HS-5 (cell line): Measurements from ENCODE around the gene OXER1.
"Not testable (repeated sequence)": the region's sequence is repeated elsewhere in the genome, so short reads cannot be mapped to it uniquely, and the experiment has no call there.

ENCODE experiments used
- DNase-seq: peaks from one replicate; pipeline ENCODE4 v3.0.0-alpha.2; 2012; ENCODE audit warnings: low read depth

The OXER1 gene

DNA sequence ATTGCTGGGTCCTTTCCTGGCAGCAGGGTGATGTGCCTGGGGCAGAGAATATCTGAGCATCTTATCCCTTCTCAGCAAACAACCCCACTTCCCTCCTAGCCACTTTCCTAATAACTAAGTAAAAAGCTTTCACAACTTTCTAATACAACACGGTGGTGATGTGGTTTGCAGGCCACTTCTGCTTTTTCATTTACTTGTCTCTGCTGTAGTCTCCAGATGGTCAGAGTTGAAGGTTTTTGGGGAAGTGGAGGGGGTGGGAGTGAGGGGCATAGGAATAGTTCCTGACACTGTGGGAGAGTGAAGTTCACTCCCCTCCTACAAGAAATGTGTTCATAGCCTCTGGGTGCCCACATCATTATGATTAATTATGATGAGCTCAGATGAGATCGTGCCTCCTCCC, 11.6 kb downstream of the OXER1 start:
- DNase-seq, result no peak

DNA sequence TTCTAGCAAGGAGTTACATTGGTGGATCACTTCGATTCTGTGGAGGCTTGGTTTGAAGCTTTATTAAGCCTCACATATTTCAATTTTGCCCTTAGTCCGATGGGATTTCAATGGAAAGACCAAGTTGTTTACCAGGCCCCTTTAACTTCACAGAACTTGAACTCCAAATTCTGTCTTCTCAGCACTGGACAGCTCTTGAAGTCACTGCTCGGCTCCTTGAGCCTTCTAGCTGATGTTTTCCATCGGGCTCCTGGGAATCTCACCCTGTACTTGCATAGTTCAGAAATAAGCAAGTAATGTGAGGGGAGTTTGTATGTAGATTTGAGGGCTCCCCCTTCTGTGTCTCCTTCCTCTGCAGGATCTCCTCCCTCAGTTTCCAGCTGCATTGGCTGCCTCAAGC, 15.1 kb downstream of the OXER1 start:
- no peak for DNase-seq

DNA sequence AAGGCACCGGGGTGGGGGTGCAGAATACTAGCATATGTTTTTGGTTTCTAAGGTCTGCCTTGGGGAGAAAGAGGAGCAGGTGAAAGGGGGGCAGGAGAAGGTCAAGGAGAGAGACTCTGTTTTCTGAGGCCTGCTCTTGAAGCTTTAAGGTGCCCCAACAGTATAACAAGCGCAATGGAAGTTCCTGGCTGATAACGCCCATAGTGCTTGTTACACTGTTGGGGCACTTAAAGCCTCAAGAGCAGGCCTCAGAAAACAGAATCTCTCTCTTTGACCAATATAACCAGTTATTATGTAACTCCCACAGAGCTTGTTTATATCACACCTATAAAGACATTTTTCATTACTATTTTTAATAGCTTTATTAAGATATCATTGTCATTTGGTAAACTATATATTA, 16.5 kb downstream of the OXER1 start:
- no peak for DNase-seq

DNA sequence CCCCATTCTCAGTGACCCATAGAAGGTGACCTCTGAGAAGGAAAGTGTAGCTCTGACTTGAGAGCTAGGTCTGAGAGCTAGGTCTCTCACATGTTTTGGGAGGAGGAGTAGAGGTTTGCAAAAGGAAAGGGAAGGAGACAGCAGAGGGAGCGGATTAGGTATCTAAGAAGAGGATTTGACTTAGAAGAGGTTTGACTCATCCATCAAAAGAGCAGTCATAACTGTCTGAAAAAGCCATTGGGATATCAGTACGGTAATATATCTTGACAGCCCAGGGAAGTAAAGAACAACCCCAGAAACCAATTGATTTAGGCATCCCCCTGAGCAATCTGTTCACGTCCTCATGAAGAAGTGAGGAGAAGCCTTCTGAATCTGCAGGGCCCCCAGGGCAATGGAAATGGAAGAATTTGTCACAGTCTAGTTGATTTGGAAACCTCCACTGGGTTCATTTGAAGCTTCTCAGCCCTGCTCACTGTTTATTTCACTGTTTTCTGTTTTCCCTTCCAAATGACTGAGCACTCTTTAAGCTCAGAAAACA, 19.3 kb downstream of the OXER1 start:
- DNase-seq, result no peak

DNA sequence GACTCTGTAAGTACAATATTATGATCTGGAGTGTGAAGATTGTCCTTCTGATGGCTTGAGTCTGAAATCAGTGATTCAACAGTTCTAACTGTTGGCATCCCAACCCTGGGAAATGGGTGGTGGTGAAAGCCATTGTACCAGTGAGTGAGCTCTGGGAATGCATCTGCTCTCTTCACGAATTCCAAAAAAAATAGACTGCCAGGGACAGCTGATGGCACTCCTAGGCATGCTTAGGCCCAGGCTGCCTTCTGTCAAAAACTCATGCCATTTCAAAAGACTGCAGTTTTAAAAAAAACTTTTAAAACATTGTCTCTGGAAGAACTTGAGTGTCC, 20.3 kb downstream of the OXER1 start:
- DNase-seq, result no peak

DNA sequence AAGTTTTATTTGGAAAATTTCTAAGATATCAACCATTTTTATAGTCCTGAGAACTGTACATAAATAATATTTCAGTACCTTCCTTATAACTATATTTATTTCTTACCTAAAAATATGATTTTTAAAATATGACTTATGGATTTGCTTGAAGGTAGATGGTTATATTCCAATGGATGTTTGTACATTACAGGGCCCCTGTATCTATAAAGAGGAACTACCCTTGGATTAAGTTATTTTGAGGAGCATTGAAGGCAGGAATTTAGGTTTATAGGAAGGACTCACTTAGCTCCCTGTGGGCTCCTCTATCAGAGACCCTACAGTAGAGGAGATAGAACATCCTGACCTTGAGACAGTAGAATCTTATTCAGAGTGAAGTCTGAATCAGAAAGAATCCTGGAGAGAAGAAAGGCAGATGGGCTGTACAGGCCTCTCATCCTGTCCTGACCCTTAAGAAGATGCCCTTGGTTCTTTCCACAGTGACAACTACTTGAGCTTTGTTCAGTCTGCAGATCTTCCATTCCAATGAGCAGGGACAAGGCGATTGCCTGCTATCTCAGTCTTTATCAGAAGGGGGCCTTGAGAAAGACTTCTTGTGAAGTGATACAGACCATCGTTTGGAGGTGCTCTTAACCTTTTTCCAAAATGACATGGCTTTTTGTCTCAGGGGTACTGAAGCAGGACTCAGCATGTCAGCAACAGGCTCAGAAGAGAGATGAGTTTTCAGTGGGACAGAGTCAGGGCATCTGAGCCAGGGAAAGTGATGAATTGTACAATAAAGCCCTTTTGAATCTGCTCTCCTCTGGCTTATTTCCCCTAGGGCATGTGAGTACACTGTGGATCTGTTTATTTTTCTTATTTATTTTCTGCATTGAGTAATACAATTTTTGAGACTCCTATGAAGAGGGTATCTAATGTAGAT, 20.9 kb downstream of the OXER1 start:
- DNase-seq, result no peak

DNA sequence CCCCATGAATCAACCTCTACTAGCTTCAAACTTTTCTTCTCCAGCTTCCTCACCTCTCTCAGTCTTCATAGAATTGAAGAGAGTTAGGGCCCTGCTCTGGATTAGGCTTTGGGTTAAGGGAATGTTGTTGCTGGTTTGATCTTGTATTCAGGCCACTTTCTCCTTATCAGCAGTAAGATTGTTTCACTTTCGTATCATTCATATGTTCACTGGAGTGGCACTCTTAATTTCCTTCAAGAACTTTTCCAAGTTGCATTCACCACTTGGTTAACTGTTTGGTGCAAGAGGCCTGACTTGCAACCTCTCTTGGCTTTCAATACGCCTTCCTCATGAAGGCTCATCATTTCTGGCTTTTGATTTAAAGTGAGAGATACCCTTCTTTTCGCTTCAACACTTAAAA, 22.8 kb downstream of the OXER1 start:
- DNase-seq, result no peak

DNA sequence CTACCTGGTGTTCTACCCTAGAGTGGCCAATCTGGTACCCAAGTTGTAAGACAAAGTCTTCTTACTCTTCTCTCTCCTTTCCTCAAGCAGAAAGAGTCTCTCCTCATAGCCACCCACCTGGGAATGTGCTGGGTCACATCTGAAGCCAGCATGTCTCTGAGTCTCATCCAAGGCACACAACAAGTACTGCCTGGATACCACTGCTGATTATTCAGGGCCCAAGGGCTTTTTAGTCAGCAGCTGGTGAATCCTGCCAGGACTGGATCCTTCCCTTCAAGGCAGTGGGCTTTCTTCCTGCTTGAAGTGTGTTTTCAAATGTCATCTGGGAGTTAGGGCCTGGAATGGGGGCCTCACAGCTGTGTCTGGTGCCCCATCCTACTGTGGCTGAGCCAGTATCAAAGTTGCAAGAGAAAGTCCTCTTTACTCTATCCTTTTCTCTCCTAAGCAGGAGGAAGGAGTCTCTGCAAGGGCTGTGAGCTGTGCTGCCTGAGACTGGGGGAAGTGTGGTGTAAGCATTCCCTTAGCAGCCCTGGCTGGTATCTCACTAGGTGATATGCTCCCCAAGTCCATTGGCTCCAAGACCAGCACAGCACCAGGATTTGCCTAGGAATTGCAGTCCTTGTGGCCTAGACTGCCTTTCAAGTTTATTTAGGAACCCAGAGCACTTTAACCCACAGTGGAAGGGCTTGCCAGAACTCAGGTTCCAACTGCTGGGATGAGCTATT, 27.2 kb downstream of the OXER1 start:
- DNase-seq, result no peak

DNA sequence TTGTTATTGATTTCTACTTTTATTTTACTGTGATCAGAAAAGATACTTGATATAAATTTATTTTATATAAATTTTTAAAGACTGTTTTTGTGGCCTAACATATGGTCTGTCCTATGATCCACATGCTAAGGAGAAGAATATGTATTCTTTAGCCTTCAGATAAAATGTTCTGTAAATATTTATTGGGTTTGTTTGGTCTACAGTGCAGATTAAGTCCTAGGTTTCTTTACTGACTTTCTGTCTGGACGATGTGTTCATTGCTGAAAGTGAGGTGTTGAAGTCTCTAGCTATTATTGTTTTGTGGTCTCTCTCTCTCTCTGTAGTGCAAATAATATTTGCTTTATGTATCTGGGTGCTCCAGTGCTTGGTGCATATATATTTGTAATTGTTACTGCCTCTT, 30.1 kb downstream of the OXER1 start:
- DNase-seq, result no peak

DNA sequence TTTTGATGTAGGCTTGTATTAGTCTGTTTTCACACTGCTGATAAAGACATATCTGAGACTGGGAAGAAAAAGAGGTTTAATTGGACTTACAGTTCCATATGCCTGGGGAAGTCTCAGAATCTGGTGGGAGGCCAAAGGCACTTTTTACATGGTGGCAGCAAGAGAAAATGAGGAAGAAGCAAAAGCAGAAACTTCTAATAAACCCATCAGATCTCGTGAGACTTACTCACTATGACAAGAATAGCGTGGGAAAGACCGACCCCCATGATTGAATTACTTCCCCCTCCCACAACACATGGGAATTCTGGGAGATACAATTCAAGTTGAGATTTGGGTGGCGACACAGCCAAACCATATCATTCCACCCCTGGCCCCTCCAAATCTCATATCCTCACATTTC, 32.6 kb downstream of the OXER1 start:
- DNase-seq, result not testable (repeated sequence)

DNA sequence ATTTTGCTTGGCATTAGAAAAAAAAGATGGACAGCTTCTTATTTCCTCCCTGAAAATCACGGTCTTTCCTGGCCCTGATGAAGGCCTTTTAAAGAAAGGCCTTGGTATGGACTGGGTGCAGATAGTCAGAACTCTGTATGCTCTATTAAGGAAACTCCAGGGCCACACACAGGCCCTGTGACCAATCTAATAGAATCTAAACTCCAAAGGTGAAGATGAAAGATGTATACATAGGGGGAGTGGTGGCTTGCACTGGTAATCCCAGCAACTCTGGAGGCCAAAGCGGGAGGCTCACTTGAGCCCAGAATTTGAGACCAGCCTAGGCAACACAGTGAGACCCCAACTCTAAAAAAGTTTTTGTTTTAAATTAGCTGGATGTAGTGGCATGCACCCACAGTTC, 37.3 kb downstream of the OXER1 start:
- no peak for DNase-seq

DNA sequence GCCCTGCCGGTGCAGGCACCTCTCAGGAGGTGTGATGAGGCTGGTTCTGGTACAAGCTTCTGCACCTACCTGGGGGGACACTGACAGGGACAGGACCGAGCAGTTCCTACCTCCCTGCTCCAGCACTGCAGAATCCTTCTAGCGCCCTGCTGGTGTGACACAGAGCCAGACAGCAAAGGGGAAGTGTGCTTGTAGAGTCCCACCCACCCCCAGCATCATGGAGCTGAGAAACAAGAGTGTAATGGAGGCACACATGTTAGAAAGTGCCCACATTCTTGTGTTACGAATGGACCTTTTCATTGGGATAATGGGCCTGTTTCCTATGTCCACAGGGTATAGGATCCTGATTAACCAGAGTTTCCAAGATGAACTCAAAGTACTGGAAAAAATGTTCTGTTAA, 38.3 kb downstream of the OXER1 start:
- no peak for DNase-seq

DNA sequence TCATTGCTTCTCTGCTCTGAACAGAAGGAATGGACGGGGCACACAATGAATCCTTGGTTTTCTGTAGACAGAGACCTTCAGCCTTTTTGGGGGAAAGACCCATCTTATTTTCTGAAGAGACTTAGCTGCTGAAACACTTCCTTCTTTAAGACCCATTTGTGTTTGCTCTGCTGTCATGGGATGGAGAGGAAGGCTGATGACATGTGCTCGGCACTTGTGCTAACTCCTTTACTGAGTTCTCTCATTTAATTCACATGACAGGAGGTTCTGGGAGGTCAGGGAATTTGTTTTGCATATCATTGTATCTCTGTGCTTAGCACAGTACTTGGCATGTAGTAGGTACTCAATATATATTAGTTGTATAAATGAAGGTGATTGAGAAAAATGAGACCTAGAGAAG, 39.0 kb downstream of the OXER1 start:
- no peak for DNase-seq

DNA sequence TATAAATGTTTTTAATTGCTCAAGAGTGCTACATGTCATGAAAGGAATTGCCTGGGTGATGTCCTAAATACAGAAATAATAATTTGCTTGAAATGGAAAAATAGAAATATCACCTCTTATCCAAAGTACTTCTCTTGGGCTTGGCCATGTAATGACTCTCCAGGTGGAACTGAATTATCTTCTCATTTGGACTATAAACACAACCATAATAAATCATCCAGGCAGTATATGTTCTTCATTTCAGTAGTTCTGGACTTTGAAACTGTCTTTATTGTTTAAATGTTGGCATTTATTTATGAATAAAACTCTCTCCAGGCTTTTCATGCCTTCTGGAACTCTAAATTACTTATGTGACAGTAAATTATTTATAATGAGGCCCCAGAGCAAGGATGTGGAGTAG, 40.5 kb downstream of the OXER1 start:
- DNase-seq, result no peak

DNA sequence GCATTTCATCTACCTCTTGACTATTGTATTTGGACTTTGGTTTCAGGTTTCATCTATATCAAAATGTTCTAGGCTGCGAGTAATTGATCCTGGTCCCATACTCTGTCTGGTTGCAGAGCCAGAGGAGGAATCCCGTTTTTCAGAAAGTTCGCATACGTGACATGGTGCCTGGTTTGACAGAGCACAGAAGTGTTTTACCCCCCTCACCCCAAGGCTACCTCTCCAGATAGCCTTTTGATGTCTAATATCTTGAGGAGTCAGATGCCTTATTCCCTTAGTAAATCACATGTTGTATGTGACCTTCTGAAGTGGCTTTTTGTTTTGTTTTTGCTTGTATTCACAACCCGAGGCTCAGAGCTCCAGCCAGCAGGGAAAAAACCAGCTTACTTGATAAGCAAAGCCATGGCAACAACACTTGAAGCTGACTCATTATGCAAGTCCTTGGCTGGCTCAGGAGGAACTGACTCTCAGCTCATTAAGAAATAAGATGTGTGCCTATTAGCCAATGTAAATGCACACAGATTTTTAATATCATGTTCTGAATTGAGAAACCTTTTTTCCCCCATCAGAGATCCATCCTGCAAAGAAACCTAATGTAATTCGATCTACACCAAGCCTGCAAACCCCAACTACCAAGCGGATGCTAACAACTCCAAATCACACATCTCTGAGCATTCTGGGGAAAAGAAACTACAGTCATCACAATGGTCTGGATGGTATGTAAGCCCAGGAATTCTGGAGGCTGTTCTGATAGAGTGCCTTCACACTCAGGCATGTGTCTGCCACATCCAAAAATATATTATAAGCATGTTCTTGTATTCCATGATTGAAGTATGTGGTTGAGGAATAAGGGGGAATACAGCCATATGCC, 41.4 kb downstream of the OXER1 start:
- peak; percentile 32 for DNase-seq

DNA sequence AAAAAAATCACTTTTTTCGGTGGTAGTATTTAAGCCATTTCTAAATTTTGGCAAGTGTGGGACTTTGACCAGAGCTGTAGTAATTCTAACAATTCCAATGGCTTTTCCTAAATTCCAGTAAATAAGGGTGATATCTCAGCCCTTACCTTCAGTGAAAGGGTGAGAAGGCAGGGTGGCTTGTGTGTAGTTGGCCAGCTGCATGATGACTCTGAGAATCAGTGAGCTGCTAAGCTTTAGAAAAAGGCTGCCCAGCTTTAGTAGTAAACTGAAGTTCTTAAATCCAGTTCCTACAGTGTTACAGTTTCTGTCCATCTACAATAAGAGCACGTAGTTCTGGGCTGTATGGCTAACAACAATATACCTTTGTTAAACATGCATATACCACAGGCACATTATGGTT, 42.0 kb downstream of the OXER1 start:
- no peak for DNase-seq

DNA sequence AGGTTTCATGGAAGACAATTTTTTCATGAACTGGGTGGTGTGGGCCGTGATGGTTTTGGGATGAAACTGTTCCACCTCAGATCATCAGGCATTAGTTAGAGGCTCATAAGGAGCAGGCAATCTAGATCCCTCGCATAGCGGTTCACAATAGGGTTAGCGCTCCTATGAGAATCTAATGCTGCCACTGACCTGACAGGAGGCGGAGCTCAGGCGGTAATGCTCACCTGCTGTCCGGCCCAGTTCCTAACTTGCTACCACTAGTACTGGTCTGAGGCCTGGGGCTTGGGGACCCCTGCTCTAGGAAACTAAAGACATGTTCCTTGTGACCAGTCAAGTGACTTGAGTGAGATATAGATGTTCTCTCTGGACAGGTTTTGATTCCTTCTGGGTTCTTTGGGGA, 49.2 kb downstream of the OXER1 start:
- DNase-seq, result no peak

DNA sequence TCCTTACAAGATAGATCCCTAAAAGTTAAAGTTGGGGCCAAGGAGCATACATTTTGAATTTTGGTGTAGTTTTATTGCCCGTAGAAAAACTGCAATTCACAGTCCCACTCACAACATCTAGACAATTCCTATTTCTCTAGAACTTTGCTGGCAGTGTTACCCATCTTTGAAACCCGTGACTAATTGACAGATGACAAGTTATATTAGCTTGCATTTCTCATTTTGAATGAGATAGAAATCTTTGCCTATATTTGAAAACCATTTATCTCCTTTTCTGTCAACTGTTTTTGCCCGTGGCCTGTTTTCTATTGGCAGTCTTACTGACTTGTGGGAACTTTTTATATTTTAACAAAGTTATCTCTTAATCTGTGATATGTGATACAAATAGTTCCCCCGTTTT, 50.0 kb downstream of the OXER1 start:
- no peak for DNase-seq

DNA sequence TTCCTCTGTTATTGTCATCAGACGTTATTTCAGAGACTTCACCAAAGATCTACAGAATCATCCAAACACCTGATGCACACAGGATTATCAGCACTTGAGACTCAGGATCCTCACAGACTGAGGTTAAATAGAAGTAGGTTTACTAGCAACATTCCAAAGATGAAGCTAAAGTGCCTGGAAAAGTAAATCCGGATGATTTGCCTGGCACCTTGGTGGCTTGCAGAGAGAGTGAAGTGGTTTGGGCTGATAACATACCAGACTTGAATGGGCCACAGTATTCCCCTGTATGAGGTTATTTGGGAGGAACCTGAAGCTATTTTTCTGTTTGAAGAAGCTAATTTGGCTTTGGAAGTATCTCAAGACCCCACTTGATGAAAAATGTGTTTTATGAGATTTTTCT, 51.0 kb downstream of the OXER1 start:
- no peak for DNase-seq
